HG03159 (cell line): ENCODE results near the gene TRAF3IP3.

ENCODE experiments used
- ATAC-seq: cut with Tn5 transposase; IDR thresholded peaks from one replicate; pipeline ENCODE4 v1.9.1; 2021; ENCODE audit warnings: mild to moderate bottlenecking, moderate library complexity; ENCODE audit not compliant: unreplicated experiment

TRAF3IP3 gene

DNA sequence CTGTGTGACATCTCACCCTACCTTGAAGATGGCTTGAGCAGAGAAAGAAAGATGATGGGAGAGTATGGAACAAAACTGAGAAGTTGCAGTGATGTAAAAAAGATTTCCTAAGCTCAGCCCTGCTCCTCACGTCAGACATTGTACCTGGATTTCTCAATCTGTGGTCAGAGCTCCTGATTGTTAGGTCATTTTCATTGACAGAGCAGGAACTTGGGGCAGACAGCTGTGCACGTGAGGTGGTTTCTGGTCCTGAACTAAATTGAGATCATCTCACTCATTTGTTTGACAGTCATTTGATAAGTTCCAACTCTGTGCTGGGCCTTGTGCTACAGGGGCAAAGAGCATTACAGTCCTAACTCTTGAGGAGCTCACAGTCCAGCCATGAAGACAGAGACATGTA is 10.2 kb downstream of the TRAF3IP3 start:
- ATAC-seq: no peak

DNA sequence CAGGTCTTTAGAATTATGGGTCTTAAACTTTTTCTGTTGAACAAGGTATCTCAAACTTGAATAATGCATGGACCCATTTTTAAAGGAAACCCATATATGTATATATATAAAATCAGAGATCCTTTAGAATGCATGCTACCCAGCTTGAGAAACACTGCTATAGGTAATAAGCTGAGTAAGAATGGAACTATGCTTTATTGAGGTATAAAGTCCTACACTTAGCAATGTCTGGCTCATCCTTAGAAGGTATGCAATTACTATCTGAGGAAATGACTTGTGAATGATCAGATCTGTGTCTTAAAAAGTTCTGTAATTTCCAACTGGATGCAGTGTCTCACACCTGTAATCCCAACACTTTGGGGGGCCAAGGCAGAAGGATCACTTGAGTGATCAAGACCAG is 11.2 kb downstream of the TRAF3IP3 start:
- no peak for ATAC-seq

DNA sequence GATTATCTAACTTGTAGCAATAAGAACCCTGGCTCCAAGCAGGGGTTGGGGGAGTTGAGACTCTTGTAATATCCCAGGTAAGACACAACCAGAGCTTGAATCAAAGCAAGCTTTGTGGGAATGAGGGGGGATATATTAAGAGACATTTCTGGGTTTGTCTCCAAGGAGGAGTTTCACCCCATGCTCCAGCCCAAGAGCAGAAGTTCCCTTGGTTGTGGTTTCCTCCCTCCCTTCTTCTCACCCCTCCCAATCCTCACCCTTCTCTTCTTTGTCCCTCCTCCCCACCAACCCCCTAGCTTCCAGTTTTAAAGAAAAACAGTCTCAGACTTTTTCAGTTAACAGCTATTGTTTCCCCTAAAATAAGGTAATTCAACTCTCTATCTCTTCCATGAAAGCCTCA is 11.9 kb downstream of the TRAF3IP3 start:
- ATAC-seq: no peak

DNA sequence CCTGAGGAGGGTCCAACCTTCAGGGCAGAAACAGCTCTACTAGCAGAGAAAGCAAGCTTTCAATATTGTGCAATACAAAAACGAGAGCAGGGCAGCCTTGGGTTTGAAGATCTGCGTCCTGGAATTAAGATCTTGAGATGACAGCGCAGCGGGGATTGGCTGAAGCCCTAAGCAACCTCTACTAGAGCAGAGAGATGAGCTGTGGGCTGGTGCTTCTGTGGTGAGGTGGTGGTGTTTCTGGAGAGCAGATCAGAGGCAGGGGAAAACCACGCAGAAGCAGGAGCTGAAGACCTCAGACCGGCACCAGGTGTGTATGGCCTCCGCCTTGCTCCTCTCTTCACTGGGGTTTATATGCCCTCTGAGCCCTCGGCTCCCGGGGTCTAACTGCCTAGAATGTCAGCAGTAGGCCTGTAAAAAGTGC is 12.5 kb downstream of the TRAF3IP3 start:
- peak; percentile 81 for ATAC-seq

DNA sequence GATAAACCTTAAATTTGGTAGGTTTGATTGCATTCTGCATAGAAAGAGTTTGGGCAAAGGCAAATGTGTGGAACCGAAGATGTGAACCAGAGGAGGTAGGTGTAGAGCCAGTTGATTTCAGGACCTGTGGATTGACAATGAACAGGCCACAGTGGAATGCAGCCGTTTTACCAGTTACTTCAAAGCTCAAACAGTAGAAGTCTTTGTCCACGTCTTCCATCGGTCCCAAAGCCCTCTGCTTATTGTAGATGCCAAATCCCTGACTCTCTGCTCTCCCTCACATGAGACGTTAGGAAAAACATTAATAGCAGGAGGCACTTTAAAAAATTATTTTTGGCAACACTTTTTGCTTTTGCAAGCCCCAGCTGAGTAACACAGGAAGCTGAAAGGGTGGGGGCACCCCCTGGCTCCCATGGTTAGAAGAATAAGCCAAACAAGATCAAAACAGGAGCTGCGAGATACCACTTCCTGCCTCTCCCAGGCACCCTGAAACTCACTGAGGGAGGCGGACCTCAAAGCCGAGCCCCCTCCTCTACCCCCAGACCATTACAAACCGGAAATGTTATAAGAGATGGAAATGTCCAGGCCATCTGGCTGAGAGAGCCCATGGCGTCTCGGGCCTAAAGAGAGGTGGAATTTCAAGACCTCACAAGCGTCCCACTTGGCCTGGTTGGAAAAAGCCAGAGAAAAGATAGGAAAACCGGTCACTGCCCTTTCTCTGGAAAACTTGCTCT is 13.5 kb downstream of the TRAF3IP3 start:
- peak; percentile 80 for ATAC-seq

DNA sequence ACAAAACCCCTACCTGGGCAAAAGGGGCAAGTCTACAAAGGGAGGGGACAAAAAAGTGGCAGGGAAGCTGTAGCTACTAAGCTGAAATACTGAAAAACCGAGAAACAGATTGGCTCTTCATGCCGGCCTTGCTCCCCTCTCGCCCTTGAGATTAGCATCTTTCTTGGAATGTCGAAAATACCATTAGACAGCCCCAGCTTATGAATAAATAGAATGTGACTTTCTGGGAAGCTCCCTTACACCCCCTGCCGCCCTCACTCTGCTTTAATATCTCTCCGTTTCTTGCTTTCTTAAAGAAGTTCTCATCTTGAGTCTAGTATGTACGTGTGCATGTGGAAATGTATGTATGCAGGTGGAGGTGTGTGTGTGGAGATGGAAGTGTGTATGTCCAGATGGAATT is 14.1 kb downstream of the TRAF3IP3 start:
- ATAC-seq: no peak

DNA sequence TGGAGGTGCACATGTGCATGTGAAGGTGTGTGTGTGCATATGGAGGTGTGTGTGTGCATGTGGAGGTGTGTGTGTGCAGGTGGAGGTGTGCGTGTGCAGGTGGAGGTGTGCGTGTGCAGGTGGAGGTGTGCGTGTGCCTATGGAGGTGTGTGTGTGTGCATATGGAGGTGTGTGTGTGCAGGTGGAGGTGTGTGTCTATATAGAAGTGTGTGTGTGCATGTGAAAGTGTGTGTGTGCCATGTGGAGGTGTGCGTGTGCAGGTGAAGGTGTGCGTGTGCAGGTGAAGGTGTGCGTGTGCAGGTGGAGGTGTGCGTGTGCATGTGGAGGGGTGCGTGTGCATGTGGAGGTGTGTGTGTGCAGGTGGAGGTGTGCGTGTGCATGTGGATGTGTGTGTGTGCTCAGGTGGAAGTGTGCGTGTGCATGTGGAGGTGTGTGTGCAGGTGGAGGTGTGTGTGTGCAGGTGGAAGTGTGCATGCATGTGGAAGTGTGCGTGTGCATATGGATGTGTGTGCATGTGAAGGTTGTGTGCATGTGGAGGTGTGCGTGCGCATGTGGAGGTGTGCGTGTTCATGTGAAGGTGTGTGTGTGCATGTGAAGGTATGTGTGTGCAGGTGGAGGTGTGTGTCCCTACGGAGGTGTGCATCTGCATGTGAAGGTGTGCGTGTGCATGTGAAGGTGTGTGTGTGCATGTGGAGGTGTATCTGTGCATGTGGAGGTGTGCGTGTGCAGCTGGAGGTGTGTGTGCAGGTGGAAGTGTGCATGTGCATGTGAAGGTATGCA is 15.0 kb downstream of the TRAF3IP3 start:
- no peak for ATAC-seq

DNA sequence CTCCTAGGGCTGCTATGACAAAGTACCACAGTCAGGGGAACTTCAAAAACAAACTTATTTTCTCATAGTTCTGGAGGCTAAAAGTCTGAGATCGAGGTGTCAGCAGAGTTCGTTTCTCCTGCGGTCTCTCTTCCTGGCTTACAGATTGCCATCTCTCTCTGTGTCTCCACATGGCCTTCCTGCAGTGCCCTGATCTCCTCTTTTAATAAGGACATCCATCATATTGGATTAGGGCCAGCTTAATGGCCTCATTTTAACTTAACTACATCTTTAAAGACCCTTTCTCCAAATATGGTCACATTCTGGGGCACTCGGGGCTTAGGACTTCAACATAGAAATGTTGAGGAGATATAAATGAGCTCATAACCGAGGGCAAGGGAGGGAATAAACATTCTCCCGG is 16.3 kb downstream of the TRAF3IP3 start:
- no peak for ATAC-seq

DNA sequence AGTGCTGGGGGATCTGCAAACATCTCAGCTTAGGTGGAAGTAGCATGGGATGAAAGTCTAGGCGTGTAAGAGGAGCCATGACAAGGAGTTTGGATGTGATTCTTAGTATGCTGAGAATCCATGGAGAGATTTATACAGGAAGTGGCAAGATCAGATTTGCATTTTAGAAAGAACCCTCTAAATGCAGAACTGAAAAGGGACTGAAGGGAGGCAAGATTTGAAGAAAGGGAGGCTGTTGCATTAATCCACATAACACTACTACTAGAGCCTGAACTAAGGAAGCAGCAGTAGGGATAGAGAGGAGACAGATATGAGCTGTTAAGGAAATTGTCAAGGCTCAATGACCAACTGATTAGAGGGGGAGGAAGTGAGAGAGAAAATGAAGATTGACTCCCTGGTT is 18.7 kb downstream of the TRAF3IP3 start:
- ATAC-seq: peak; percentile 69

DNA sequence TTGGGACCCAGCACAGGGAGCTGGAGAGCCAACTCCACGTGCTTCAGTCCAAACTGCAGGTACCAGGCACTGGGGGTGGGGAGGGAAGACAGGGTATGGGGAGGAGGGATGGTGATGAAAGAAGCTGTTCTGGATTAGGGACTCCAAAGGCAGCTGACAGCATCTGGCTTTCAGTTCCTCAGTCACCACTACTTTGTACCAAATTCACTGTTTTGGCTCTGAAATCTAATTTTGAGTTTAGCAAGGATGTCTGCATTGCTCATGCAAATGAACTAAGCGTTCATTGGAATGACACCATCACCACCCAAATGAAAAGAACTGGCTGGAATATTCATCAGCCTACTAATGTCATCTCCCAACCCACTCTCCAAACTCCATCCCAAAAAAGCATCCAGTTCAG is 19.8 kb downstream of the TRAF3IP3 start:
- ATAC-seq: no peak

DNA sequence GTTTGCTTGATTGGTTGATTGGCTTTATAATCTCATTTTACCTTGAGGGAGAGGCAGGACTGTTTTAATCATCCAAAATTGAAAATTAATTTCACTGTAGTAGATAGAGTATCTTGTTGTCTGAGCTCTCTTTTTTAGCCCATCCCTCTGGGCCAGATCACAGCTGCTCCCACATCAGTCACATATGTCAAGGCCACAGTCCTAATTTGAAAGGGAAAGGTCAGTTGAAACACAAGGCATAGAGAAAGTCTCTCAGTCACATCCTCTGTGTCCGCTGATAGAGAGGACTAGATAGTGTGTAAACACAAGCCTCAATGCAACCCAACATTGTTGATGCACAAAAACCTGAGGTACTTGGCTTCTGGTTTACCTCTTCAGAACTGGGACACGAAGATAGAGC is 21.7 kb downstream of the TRAF3IP3 start:
- no peak for ATAC-seq

DNA sequence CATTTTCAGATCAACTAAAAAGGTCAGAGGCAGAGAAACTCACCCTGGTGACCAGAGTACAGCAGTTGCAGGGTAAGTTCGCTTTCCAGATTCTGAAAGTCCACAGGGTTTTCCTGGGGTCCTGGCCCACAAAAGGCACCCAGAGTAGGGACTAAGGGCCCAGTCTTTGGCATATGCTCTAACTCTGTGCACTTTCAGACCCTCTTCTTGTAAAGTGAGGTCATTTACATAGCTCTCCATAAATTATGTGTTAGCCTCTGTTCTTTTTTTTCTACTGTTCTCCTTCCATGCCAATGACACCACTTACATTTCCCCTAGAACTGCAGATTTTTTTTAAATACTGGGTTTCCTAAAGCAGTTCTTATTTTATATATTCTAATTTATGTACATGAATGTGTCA is 22.2 kb downstream of the TRAF3IP3 start:
- no peak for ATAC-seq

DNA sequence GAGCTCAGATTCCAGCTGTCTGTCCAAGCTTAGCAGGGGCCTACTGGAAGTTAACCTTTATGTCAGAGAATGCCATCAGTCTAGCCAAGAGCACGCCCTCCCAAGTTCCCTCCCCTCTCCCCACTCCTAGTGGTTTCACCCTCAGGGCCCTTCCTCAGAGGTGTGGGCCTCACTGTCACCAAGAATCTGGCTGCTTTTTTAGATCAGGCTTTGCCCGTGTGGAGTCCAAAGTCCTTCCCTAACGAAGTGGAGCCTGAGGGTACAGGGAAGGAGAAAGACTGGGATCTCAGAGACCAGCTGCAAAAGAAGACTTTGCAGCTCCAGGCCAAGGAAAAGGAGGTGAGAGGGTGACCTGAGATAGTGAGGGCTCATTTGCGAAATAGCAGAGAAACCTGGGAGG is 24.4 kb downstream of the TRAF3IP3 start:
- no peak for ATAC-seq

DNA sequence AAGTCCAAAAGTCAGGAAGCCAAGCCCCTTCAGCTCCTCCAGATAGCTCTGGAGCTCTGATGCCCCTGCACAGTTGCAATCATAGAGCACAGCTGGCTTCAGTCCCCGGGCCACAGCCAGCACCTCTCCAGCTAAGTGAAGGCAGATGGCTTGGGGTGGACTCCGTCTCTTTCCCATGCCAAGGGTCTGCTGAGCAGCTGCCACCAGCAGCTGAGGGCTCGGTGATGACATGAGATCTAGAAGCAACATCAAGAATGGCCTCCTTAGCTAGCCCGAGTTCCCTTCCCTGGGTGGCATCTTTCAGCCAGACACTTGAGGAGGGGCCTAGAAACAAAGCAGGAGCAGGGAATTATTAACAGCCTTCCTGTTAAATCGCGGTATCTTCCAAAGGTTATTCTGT is 27.5 kb downstream of the TRAF3IP3 start:
- ATAC-seq: no peak

DNA sequence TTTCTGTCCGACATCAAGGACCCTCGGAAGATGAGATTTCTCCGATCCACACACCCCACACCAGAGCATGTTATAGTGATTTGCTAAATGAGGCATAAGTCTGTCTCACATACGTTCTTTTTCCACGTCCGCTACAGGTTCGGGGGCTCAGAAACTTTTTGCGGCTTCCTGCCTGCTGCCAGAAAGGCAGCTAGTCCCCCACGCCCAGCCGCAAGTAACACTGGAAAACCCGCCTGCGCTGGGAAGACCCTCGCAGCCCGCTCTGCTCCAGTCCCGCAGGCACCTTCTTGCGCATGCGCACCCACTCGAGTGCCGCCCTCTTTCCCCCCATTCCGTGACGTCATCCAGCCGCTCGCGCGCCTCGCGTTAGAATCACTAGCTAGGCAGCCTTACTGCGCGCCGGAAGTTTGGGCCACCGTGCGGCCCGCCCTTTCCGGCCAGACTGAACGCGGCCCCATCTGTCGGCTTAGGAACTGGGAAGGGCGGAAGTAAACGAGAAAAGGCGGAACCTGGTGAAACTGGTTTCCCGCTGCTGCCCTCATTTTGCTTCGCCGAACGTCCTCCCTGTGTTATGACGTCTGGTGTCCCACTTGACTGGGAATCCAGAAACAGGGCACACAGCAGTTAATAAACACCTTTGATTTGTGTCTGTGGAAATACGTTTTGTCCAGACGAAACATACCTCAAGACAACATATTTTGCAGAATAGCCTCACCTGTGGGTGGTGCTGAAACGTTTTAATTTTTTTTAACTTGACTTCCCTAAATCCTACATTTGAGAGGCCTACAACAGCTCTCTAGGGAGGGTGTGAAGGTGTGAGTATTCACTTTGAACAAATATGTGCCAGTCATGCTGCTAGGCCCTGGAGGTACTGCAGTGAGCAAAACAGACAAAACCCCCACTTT is 28.7 kb downstream of the TRAF3IP3 start, which contains the start of gene C1orf74:
Gene C1orf74, minus strand, starts transcription at position 295 of the 905 bp plus-strand sequence. CDS start 925 bp downstream, outside the sequence.
- ATAC-seq: peak; percentile 99

DNA sequence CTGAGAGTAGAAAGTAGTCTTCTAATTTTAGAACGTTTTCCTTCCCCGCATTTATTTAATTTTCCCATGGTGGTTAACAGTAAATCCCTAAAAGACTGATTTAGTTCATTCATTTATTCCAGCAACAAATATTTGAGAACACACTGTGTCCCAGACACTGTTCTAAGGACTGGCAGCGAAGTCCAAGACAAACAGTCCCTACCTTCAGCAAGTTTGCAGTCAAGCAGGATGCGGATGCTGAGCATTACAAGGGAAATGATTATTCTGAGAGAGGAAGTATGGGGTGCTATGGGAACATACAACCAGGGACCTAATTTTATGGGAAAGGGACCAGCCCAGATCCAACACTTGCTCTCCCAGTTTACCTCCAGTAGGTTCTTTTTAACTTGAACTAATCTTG is 29.7 kb downstream of the TRAF3IP3 start:
- ATAC-seq: no peak

DNA sequence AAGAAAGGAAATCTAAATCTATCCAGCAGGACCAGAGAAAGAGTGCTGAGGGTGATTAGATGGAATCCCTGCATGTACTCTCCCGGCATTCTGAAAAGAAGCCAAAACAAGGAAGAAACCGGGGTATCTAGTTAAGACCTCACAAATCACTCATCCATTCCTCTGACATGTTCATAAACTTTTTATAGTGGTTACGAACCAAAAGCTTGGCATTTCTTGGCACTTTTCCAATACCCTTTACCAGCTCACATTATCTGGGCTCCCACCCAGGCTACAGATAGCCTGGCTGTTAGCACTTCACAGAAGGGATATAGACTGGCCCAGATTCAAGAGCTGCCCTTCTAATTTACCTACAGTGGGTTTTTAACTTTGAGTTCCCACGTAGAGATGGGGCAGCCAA is 30.3 kb downstream of the TRAF3IP3 start:
- ATAC-seq: no peak

DNA sequence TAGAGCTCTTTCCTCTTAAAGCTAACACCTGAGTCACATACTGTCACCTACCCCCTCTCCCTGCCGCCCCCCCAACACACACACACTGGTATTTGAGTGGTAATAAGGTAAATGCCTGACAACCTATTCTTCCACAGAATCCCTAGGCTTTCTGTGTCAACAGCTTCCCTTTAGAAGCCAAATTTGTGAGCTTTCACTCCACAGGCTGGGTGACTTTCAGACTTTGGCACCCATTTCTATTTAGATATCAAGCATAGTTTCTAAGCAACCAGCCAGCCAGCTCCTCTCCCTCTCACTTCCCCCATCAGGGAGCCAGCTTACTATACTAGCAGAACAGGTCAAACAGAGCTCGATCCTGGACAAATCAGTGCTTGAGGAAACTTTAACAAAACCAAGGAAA is 31.7 kb downstream of the TRAF3IP3 start:
- ATAC-seq: no peak

DNA sequence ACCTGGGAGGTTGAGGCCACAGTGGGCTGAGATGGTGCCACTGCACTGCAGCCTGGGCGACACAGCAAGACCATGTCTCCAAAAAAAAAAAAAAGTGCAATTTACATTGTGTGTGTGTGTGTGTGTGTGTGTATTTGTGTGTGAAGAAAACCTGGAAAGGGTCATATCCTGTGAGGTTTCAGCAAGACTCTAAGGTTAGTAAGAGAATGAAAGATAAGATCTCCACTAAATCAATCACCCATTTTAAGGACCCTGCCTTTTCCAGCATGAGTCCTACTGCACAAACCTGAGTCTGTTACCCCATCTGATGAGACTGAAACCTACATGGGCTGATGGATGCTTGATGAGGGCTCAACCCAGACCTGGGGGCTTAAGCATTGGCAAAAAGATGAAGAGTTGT is 33.4 kb downstream of the TRAF3IP3 start:
- no peak for ATAC-seq

DNA sequence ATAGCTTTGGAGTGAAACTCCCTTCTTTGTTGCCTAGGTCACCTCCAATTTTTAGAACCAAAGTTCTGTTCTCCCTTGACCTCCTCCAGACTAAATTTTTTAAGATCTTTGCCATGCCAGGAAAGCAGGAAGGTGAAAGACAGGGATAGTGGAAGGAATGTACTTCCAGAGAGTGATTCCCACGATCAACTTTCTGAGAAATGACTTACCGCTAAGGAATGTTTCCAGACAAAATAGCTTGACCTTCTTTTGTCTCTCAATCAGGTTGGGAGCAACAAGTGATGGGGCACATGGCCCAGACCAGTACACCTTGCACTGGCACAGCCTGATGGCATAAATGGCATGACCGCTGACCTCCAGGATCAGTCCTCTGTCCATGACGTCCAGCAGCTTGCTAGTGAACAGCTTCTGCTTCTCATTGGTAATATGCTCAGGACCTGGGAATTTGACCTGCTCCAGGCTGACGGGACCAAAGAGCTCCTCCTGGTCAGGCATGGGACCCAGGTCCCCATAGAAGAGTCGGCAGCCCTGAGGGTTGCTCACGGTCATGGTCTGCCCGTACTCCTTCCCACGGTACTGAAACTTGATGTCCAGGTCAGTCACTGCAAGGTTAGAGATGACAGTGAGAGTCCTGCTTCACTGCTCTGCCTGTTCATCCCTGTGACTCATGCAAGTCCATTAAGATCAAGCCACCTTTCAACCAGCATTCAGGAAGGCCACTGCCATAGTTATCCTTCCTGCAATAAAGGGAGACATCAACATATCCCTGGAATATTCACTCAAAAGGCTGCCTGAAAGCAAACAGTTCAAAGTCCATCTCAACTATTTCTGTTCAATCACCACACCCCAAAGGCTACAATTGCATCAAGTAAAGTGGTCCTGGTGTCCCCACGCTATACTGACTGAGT is 34.7 kb downstream of the TRAF3IP3 start:
- ATAC-seq: no peak
